CD4-positive, alpha-beta T cell (primary cell): ENCODE measurements around the gene CASP7. TPM values are rescaled to one million over a fixed set of nuclear protein-coding genes. Genes with fewer than 3 reads are reported as not detected.

Source experiments
- ATAC-seq: fragments of 200-7000 bp; cut with Tn5 transposase; one replicate; pipeline ENCODE4 v1.10.0; 2022; ENCODE audit warnings: mild to moderate bottlenecking; ENCODE audit not compliant: poor library complexity
- CTCF ChIA-PET: fragments of 350-600 bp; sonication (Branson Sonifier 250); formaldehyde crosslinking; loops from one replicate; lab custom pipeline; 2021; ENCODE audit warnings: antibody characterized with exemption, inconsistent platforms; lab: Charles Lee
- POLR2A ChIA-PET: fragments of 350-600 bp; sonication (Branson Sonifier 250); formaldehyde crosslinking; loops from one replicate; lab custom pipeline; 2021; ENCODE audit warnings: antibody characterized with exemption, inconsistent platforms; lab: Charles Lee
- DNase-seq, 14 experiments: peaks; one replicate each; pipeline ENCODE4 v3.0.0-alpha.2; 2013 to 2020; ENCODE audit warnings: mixed read lengths in 2 of 14
- H3K27ac ChIP-seq, 2 donors: one replicate each; pipeline versions ENCODE4 v1.5.1 to v1.7.0; 2013; ENCODE audit warnings: low read length in 2 of 2, low read depth in 1 of 2, mild to moderate bottlenecking in 1 of 2
- H3K27me3 ChIP-seq, 2 experiments: 1 replicate in 1 of 2; 2 replicates in 1 of 2; pipeline versions ENCODE4 v1.6.1 to v1.7.0; 2013; ENCODE audit warnings: low read length in 2 of 2, control low read depth in 1 of 2, mild to moderate bottlenecking in 1 of 2, moderate library complexity in 1 of 2; ENCODE audit not compliant: insufficient read depth in 2 of 2, control insufficient read depth in 1 of 2
- H3K36me3 ChIP-seq: one replicate; pipeline ENCODE4 v1.6.1; 2013; ENCODE audit warnings: low read length, control low read depth; ENCODE audit not compliant: insufficient read depth
- H3K4me1 ChIP-seq: one replicate; pipeline ENCODE4 v1.6.1; 2013; ENCODE audit warnings: low read length, control low read depth; ENCODE audit not compliant: insufficient read depth
- H3K4me3 ChIP-seq: one replicate; pipeline ENCODE4 v1.5.1; 2013; ENCODE audit warnings: mild to moderate bottlenecking, low read length, moderate library complexity
- H3K9me3 ChIP-seq, 2 experiments: 1 replicate in 1 of 2; 2 replicates in 1 of 2; pipeline versions ENCODE4 v1.6.1 to v1.7.0; 2013; ENCODE audit warnings: low read length in 2 of 2, mild to moderate bottlenecking in 2 of 2, control low read depth in 1 of 2, moderate library complexity in 1 of 2; ENCODE audit not compliant: control insufficient read depth in 1 of 2, insufficient read depth in 1 of 2
- H3K27ac Mint-ChIP-seq: one replicate; pipeline ENCODE4 v1.8.0; 2020; ENCODE audit warnings: mixed read lengths
- H3K27me3 Mint-ChIP-seq: one replicate; pipeline ENCODE4 v1.8.0; 2021; ENCODE audit warnings: mixed read lengths
- H3K36me3 Mint-ChIP-seq: one replicate; pipeline ENCODE4 v1.8.0; 2021; ENCODE audit warnings: low read depth, mixed read lengths
- H3K4me1 Mint-ChIP-seq: one replicate; pipeline ENCODE4 v1.8.0; 2021; ENCODE audit warnings: low read depth, mixed read lengths
- H3K4me3 Mint-ChIP-seq: one replicate; pipeline ENCODE4 v1.8.0; 2020; ENCODE audit warnings: mild to moderate bottlenecking, mixed read lengths
- H3K9me3 Mint-ChIP-seq: one replicate; pipeline ENCODE4 v1.8.0; 2020; ENCODE audit warnings: mixed read lengths
- CTCF ChIP-seq: fragments of 200-600 bp; IDR thresholded peaks from one replicate; pipeline ENCODE4 v1.8.0; 2022; ENCODE audit warnings: antibody characterized with exemption, mild to moderate bottlenecking
- intact Hi-C, 2 experiments: fragments of 100-400 bp; cut with DNase I in 1 of 2; cut with micrococcal nuclease in 1 of 2; formaldehyde crosslinking; loops; one replicate each; pipeline versions ENCODE4 v1.15.1 to v1.9.0; 2023 to 2025; cut with DNase I, micrococcal nuclease
- total RNA-seq, 174 experiments: library from RNA in 2 of 174; stranded (reverse) in 2 of 174; gene quantifications; one replicate each; pipeline ENCODE4 v1.2.3 and lab custom pipeline; 2021 to 2026

The CASP7 gene
- total RNA-seq, 2 experiments from 2014 or later = 8.5 to 8.6 TPM

GRCh38 chr10:113644185-113645120 is 35.3 kb upstream of the CASP7 start:
- intact Hi-C loops = no loop called here
- Mint-ChIP-seq H3K27ac (no peak overlapping the region), H3K27me3 (peaks cover 38% of the 10 kb centered on the region), H3K36me3 (no peaks in the 10 kb centered on the region), H3K4me3 (no peak overlapping the region), H3K9me3 (no peaks in the 10 kb centered on the region), H3K4me1 (no peaks in the 10 kb centered on the region)
- ChIA-PET POLR2A (no interaction called here), CTCF (interaction anchor here (0.6 kb wide), 1 partner anchor 1531 kb away, joined by 3 read pairs; no protein-coding TSS in a partner anchor)
- H3K27ac ChIP-seq = no peak overlapping the region
- DNase-seq = no peak
- no peaks in the 10 kb centered on the region for H3K9me3 ChIP-seq
- H3K4me3 ChIP-seq = no peak overlapping the region
- TF ChIP-seq CTCF = no peak
- no peak for ATAC-seq
- no peaks in the 10 kb centered on the region for H3K36me3 ChIP-seq
- no peaks in the 10 kb centered on the region for H3K4me1 ChIP-seq
- peaks cover 3 to 23% of the 10 kb centered on the region in 2 experiments for H3K27me3 ChIP-seq

- no peaks in the 10 kb centered on the region for H3K36me3 Mint-ChIP-seq
- Histone ChIP-seq H3K36me3 (no peaks in the 10 kb centered on the region), H3K9me3 (no peaks in the 10 kb centered on the region), H3K4me1 (no peaks in the 10 kb centered on the region), H3K27me3 (peaks cover 2 to 15% of the 10 kb centered on the region in 2 experiments), H3K4me3 (no peak overlapping the region), H3K27ac (no peak overlapping the region)
- intact Hi-C loops = no loop called here
- H3K4me1 Mint-ChIP-seq = no peaks in the 10 kb centered on the region
- no peak for TF ChIP-seq CTCF
- H3K9me3 Mint-ChIP-seq = no peaks in the 10 kb centered on the region
- no peak for DNase-seq
- POLR2A ChIA-PET = no interaction called here
- ATAC-seq = no peak
- CTCF ChIA-PET = no interaction called here
- no peak overlapping the region for H3K27ac Mint-ChIP-seq
- peaks cover 28% of the 10 kb centered on the region for H3K27me3 Mint-ChIP-seq
- no peak overlapping the region for H3K4me3 Mint-ChIP-seq
Observed at GRCh38 chr10:113646336-113647201, 33.1 kb upstream of the CASP7 start.

GRCh38 chr10:113647812-113648211 is 31.9 kb upstream of the CASP7 start:
- peaks cover 0 to 7% of the 10 kb centered on the region in 2 experiments for H3K27me3 ChIP-seq
- ATAC-seq = no peak
- Mint-ChIP-seq H3K9me3 (no peaks in the 10 kb centered on the region), H3K27ac (no peak overlapping the region), H3K27me3 (peaks cover 19% of the 10 kb centered on the region), H3K4me3 (no peak overlapping the region), H3K36me3 (no peaks in the 10 kb centered on the region), H3K4me1 (no peaks in the 10 kb centered on the region)
- TF ChIP-seq CTCF = no peak
- H3K4me3 ChIP-seq = no peak overlapping the region
- no peak overlapping the region for H3K27ac ChIP-seq
- ChIA-PET CTCF (no interaction called here), POLR2A (no interaction called here)
- DNase-seq = no peak
- H3K4me1 ChIP-seq = no peaks in the 10 kb centered on the region
- intact Hi-C loops = no loop called here
- H3K9me3 ChIP-seq = no peaks in the 10 kb centered on the region
- no peaks in the 10 kb centered on the region for H3K36me3 ChIP-seq
